Neuronal stem cell (in vitro differentiated cells): ENCODE data around the gene CUX1.
"Not testable (repeated sequence)": the region's sequence is repeated elsewhere in the genome, so short reads cannot be mapped to it uniquely, and the experiment has no call there.

Source experiments
- DNase-seq: peaks from one replicate; pipeline ENCODE4 v3.0.0-alpha.2; 2013; ENCODE audit warnings: low spot score
- H2AFZ ChIP-seq: one replicate; pipeline ENCODE4 v1.6.1; 2013; ENCODE audit warnings: mild to moderate bottlenecking, low read length, inconsistent platforms
- H2AK5ac ChIP-seq: 2 replicates; pipeline ENCODE4 v1.6.1; 2013; ENCODE audit warnings: low read depth, mild to moderate bottlenecking, inconsistent platforms, low read length, moderate library complexity, mixed read lengths
- H2BK120ac ChIP-seq: 2 replicates; pipeline ENCODE4 v1.6.1; 2013; ENCODE audit warnings: low read depth, mild to moderate bottlenecking, inconsistent platforms, low read length, moderate library complexity, mixed read lengths
- H2BK12ac ChIP-seq: one replicate; pipeline ENCODE4 v1.6.1; 2013; ENCODE audit warnings: low read length, inconsistent platforms
- H2BK15ac ChIP-seq: 2 replicates; pipeline ENCODE4 v1.6.1; 2013; ENCODE audit warnings: mild to moderate bottlenecking, low read length, inconsistent platforms, mixed read lengths
- H2BK5ac ChIP-seq: one replicate; pipeline ENCODE4 v1.6.1; 2013; ENCODE audit warnings: inconsistent platforms, mild to moderate bottlenecking, low read length, moderate library complexity
- H3K14ac ChIP-seq: one replicate; pipeline ENCODE4 v1.6.1; 2013; ENCODE audit warnings: low read length, inconsistent platforms
- H3K18ac ChIP-seq: 2 replicates; pipeline ENCODE4 v1.6.1; 2013; ENCODE audit warnings: low read length, inconsistent platforms
- H3K23ac ChIP-seq: 2 replicates; pipeline ENCODE4 v1.6.1; 2013; ENCODE audit warnings: low read depth, mild to moderate bottlenecking, mixed read lengths, low read length, inconsistent platforms; ENCODE audit not compliant: poor library complexity
- H3K27ac ChIP-seq: replicated peaks from 3 replicates; pipeline ENCODE4 v1.5.1; 2013; ENCODE audit warnings: low read length, inconsistent platforms
- H3K27me3 ChIP-seq, 3 experiments: 2 replicates each; pipeline ENCODE4 v1.6.1; 2013; ENCODE audit warnings: low read length in 3 of 3, mild to moderate bottlenecking in 2 of 3, inconsistent platforms in 1 of 3, low read depth in 1 of 3, mixed read lengths in 1 of 3, moderate library complexity in 1 of 3; ENCODE audit not compliant: control insufficient read depth in 3 of 3, insufficient read depth in 3 of 3
- H3K36me3 ChIP-seq, 2 donors: replicated peaks in 1 of 2; 2 replicates each; pipeline ENCODE4 v1.6.1; 2013; ENCODE audit warnings: low read length in 2 of 2; ENCODE audit not compliant: control insufficient read depth in 2 of 2, insufficient read depth in 2 of 2
- H3K4ac ChIP-seq: 2 replicates; pipeline ENCODE4 v1.6.1; 2013; ENCODE audit warnings: inconsistent platforms, mild to moderate bottlenecking, low read length, moderate library complexity
- H3K4me1 ChIP-seq, 2 donors: 1 replicate in 1 of 2; 2 replicates in 1 of 2; pipeline ENCODE4 v1.6.1; 2013; ENCODE audit warnings: low read length in 2 of 2, low read depth in 1 of 2; ENCODE audit not compliant: control insufficient read depth in 2 of 2, insufficient read depth in 1 of 2
- H3K4me2 ChIP-seq: one replicate; pipeline ENCODE4 v1.6.1; 2013; ENCODE audit warnings: mild to moderate bottlenecking, low read length, inconsistent platforms; ENCODE audit not compliant: insufficient read depth, poor library complexity, severe bottlenecking
- H3K4me3 ChIP-seq, 2 donors: 2 replicates each; pipeline ENCODE4 v1.5.1; 2013; ENCODE audit warnings: low read length in 2 of 2, mild to moderate bottlenecking in 2 of 2, inconsistent platforms in 1 of 2, moderate library complexity in 1 of 2
- H3K79me1 ChIP-seq: one replicate; pipeline ENCODE4 v1.6.1; 2013; ENCODE audit warnings: low read depth, mild to moderate bottlenecking, inconsistent platforms, low read length, moderate library complexity
- H3K9ac ChIP-seq: one replicate; pipeline ENCODE4 v1.6.1; 2013; ENCODE audit warnings: mild to moderate bottlenecking, low read depth, low read length, inconsistent platforms; ENCODE audit not compliant: poor library complexity
- H3K9me3 ChIP-seq, 2 donors: replicated peaks in 1 of 2; 2 replicates each; pipeline versions ENCODE3 to v1.6.1; 2013; ENCODE audit warnings: low read length in 2 of 2, mild to moderate bottlenecking in 2 of 2, inconsistent platforms in 1 of 2, low read depth in 1 of 2, mixed read lengths in 1 of 2, moderate library complexity in 1 of 2; ENCODE audit not compliant: control insufficient read depth in 2 of 2, insufficient read depth in 1 of 2
- H4K8ac ChIP-seq: one replicate; pipeline ENCODE4 v1.6.1; 2013; ENCODE audit warnings: low read depth, mild to moderate bottlenecking, inconsistent platforms, low read length, moderate library complexity
- H4K91ac ChIP-seq: one replicate; pipeline ENCODE4 v1.6.1; 2013; ENCODE audit warnings: low read length, low read depth, mild to moderate bottlenecking, inconsistent platforms; ENCODE audit not compliant: poor library complexity
- WGBS, 2 donors: extraction: QIAGEN DNeasy Blood & Tissue Kit; methylation state at CpG; one replicate each; pipeline ENCODE4 v1.1.7; 2013; ENCODE audit warnings: missing lambda C conversion rate in 2 of 2, mixed read lengths in 1 of 2; ENCODE audit not compliant: insufficient read length in 2 of 2, insufficient replicate concordance in 1 of 2; ENCODE audit errors: extremely low coverage in 2 of 2; 5-methylcytosine and 5-hydroxymethylcytosine counted together

CUX1 gene

GRCh38 chr7:102230162-102230561, 412.7 kb downstream of the CUX1 start:
- not testable (repeated sequence) for H3K27me3 ChIP-seq, H3K4me3 ChIP-seq, H3K14ac ChIP-seq, H3K9me3 ChIP-seq, H4K91ac ChIP-seq, H2BK5ac ChIP-seq, H2AFZ ChIP-seq, DNase-seq, H3K4ac ChIP-seq, H2BK120ac ChIP-seq, H3K23ac ChIP-seq, H3K27ac ChIP-seq, H3K18ac ChIP-seq, H3K9ac ChIP-seq, H4K8ac ChIP-seq, H3K79me1 ChIP-seq, H2BK12ac ChIP-seq, H2BK15ac ChIP-seq, H3K4me2 ChIP-seq, H3K4me1 ChIP-seq, H2AK5ac ChIP-seq
- WGBS, 2 donors, result no CpG with 5 or more reads among the region's 5 CpGs
- peaks cover 26 to 52% of the 10 kb centered on the region in 2 donors for H3K36me3 ChIP-seq

GRCh38 chr7:102230593-102230992, 413.2 kb downstream of the CUX1 start:
- Histone ChIP-seq H2BK12ac (no peak overlapping the region), H2BK5ac (no peak overlapping the region), H3K4ac (no peak overlapping the region), H3K4me1 (peaks cover 0 to 2% of the 10 kb centered on the region in 2 donors), H3K27ac (no peak overlapping the region), H3K27me3 (no peaks in the 10 kb centered on the region), H4K91ac (no peak overlapping the region), H3K14ac (no peak overlapping the region), H3K23ac (no peak overlapping the region), H3K4me2 (no peak overlapping the region), H3K4me3 (no peak overlapping the region), H2AK5ac (no peak overlapping the region), H3K9me3 (peaks cover 0 to 2% of the 10 kb centered on the region in 2 donors), H3K79me1 (peaks cover 3% of the 10 kb centered on the region), H3K36me3 (peaks cover 26 to 49% of the 10 kb centered on the region in 2 donors), H2AFZ (no peak overlapping the region), H3K9ac (no peak overlapping the region), H2BK15ac (no peak overlapping the region), H3K18ac (no peak overlapping the region), H4K8ac (no peak overlapping the region), H2BK120ac (no peak overlapping the region)
- WGBS, 2 donors, result no CpG with 5 or more reads among the region's 4 CpGs
- no peak for DNase-seq

- no peak overlapping the region for H3K14ac ChIP-seq
- peak overlapping the region; percentile 9 for H3K27ac ChIP-seq
- H3K4ac ChIP-seq, result no peak overlapping the region
- no peak overlapping the region for H2BK120ac ChIP-seq
- H2BK12ac ChIP-seq, result no peak overlapping the region
- H4K91ac ChIP-seq, result no peak overlapping the region
- H2AFZ ChIP-seq, result no peak overlapping the region
- H3K23ac ChIP-seq, result no peak overlapping the region
- peaks cover 3% of the 10 kb centered on the region for H3K79me1 ChIP-seq
- no peak for DNase-seq
- H3K36me3 ChIP-seq, result peaks cover 23 to 49% of the 10 kb centered on the region in 2 donors
- no peak overlapping the region for H4K8ac ChIP-seq
- peaks cover 0 to 2% of the 10 kb centered on the region in 2 donors for H3K9me3 ChIP-seq
- H2BK15ac ChIP-seq, result no peak overlapping the region
- peaks cover 0 to 2% of the 10 kb centered on the region in 2 donors for H3K4me1 ChIP-seq
- no peak overlapping the region for H3K4me2 ChIP-seq
- H3K27me3 ChIP-seq, result no peaks in the 10 kb centered on the region
- H2AK5ac ChIP-seq, result no peak overlapping the region
- no peak overlapping the region for H3K9ac ChIP-seq
- H2BK5ac ChIP-seq, result no peak overlapping the region
- H3K18ac ChIP-seq, result no peak overlapping the region
- H3K4me3 ChIP-seq, result no peak overlapping the region
- WGBS, 2 donors, result no CpG with 5 or more reads among the region's 12 CpGs
These were observed 415.3 kb downstream of the CUX1 start for GRCh38 chr7:102232611-102233286.

DNA sequence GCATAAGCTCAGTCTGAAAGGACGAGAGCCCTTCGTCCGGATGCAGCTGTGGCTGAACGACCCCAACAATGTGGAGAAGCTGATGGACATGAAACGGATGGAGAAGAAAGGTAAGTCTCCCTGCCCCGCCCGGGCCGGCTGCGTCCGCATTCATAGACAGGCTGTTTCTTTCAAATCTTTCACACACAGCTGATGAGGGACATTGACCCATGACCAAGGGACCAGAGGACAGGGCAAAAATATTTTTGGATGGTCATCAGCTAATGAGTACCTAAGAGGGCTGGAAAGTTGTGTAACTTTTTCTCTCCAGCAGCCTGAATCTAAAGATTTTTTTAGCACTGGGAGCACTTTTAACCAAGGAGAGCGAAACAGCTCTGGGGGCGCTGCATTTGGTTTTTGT, 416.7 kb downstream of the CUX1 start:
- H2BK12ac ChIP-seq, result no peak overlapping the region
- H3K23ac ChIP-seq, result no peak overlapping the region
- no CpG with 5 or more reads among the region's 12 CpGs for WGBS, 2 donors
- no peak for DNase-seq
- H4K91ac ChIP-seq, result no peak overlapping the region
- H3K4me2 ChIP-seq, result no peak overlapping the region
- H2BK15ac ChIP-seq, result no peak overlapping the region
- no peak overlapping the region for H3K27ac ChIP-seq
- no peak overlapping the region for H3K18ac ChIP-seq
- H2AFZ ChIP-seq, result no peak overlapping the region
- no peak overlapping the region for H2AK5ac ChIP-seq
- H3K4me3 ChIP-seq, result no peak overlapping the region
- no peaks in the 10 kb centered on the region for H3K9me3 ChIP-seq
- H3K9ac ChIP-seq, result no peak overlapping the region
- H3K27me3 ChIP-seq, result no peaks in the 10 kb centered on the region
- H3K36me3 ChIP-seq, result peaks cover 15 to 42% of the 10 kb centered on the region in 2 donors
- peaks cover 0 to 2% of the 10 kb centered on the region in 2 donors for H3K4me1 ChIP-seq
- H2BK5ac ChIP-seq, result no peak overlapping the region
- H3K79me1 ChIP-seq, result peaks cover 6% of the 10 kb centered on the region
- H3K14ac ChIP-seq, result no peak overlapping the region
- H3K4ac ChIP-seq, result no peak overlapping the region
- no peak overlapping the region for H4K8ac ChIP-seq
- H2BK120ac ChIP-seq, result no peak overlapping the region
